Right lobe of liver (tissue), 6 donors: ENCODE results near the gene ILF3. TPM values are rescaled to one million over a fixed set of nuclear protein-coding genes. Genes with fewer than 3 reads are reported as not detected.
A peak's percentile ranks its signal among the peaks of the same experiment; 100 is the strongest.
"Not testable (repeated sequence)": the region's sequence is repeated elsewhere in the genome, so short reads cannot be mapped to it uniquely, and the experiment has no call there.

Experiments
- ATAC-seq, 4 donors: fragments of 200-7000 bp; cut with Tn5 transposase; one replicate each; pipeline ENCODE4 v1.9.1; 2020; ENCODE audit warnings: mild to moderate bottlenecking in 4 of 4, moderate library complexity in 4 of 4
- DNase-seq, 3 donors: peaks; one replicate each; pipeline ENCODE4 v3.0.0-alpha.2; 2020
- H3K27ac ChIP-seq, 3 donors: fragments of 200-600 bp; one replicate each; pipeline ENCODE4 v1.8.0; 2022
- H3K27me3 ChIP-seq, 2 donors: fragments of 200-600 bp; one replicate each; pipeline ENCODE4 v1.8.0; 2022
- H3K36me3 ChIP-seq, 4 donors: fragments of 200-600 bp; sonication (generic) in 1 of 4; one replicate each; pipeline versions ENCODE4 v1.5.1 to v1.8.0; 2017 to 2022; ENCODE audit warnings: control low read depth in 1 of 4
- H3K4me1 ChIP-seq, 4 donors: fragments of 200-600 bp; sonication (generic) in 1 of 4; one replicate each; pipeline versions ENCODE4 v1.5.1 to v1.8.0; 2017 to 2022; ENCODE audit warnings: control low read depth in 1 of 4
- H3K4me3 ChIP-seq, 3 donors: fragments of 200-600 bp; one replicate each; pipeline ENCODE4 v1.8.0; 2022
- H3K9me3 ChIP-seq, 4 donors: fragments of 200-600 bp; sonication (generic) in 1 of 4; one replicate each; pipeline versions ENCODE4 v1.5.1 to v1.8.0; 2017 to 2022; ENCODE audit warnings: control low read depth in 1 of 4
- POLR2A ChIP-seq: fragments of 450-650 bp; IDR thresholded peaks from one replicate; pipeline ENCODE4 v1.6.1; 2017; ENCODE audit warnings: antibody characterized with exemption, mild to moderate bottlenecking
- WGBS: methylation state at CpG from one replicate; pipeline ENCODE4 v1.1.6; 2018; ENCODE audit warnings: low coverage, low lambda C conversion rate; ENCODE audit not compliant: insufficient coverage; ENCODE audit errors: missing lambda C conversion rate; 5-methylcytosine and 5-hydroxymethylcytosine counted together
- intact Hi-C, 2 donors: fragments of 100-400 bp; cut with DNase I; formaldehyde crosslinking; loops; one replicate each; pipeline versions ENCODE4 v1.11.2 to v1.14.1; 2022
- total RNA-seq, 6 experiments: library from RNA; depleted of rRNA in 2 of 6; stranded (reverse); fragments of >200 nt in 2 of 6; fragmentation: NEBNext Ultra II Directional in 3 of 6; extraction: Animal tissue kit (Norgen Biotek cat#: 25700) in 3 of 6; gene quantifications; one replicate each; pipeline versions ENCODE4 v1.1.0 to v1.2.4, GENCODE V29; 2016 to 2023
- TF ChIP-seq, protein P1 (sequence below), 4 donors: fragments of 200-600 bp in 3 of 4; fragments of 450-650 bp in 1 of 4; IDR thresholded peaks; one replicate each; pipeline versions ENCODE4 v1.5.1 to v1.8.0; 2016 to 2022; ENCODE audit warnings: antibody characterized with exemption in 4 of 4, mild to moderate bottlenecking in 2 of 4
- donor health status: DM: no; HTN: yes; CAD: no.
- donor health status: DM: no; HTN: no; CAD: no.
- donor health status: DM: no; HTN: no; CAD: no.
- donor health status: DM: no; HTN: yes; CAD: no.
- donor health status: DM: no; HTN: yes; CAD: no.

ILF3 gene
- total RNA-seq, 6 experiments from 2014 or later: 40.0 to 82.3 (median 54.8) TPM

GRCh38 chr19:10655457-10656312, 1.5 kb downstream of the ILF3 start:
- Histone ChIP-seq H3K27me3 (no peaks in the 10 kb centered on the region), H3K27ac (peak overlapping the region in 1 of 3 donors; percentile 92), H3K4me1 (peaks cover 0 to 28% (median 7%) of the 10 kb centered on the region in 4 donors), H3K36me3 (no peaks in the 10 kb centered on the region), H3K9me3 (no peaks in the 10 kb centered on the region), H3K4me3 (peak overlapping the region; percentile 93 to 97 (median 95))
- ATAC-seq (no peak), DNase-seq (no peak)
- intact Hi-C loops: no loop called here
- TF ChIP-seq, protein P1, sequence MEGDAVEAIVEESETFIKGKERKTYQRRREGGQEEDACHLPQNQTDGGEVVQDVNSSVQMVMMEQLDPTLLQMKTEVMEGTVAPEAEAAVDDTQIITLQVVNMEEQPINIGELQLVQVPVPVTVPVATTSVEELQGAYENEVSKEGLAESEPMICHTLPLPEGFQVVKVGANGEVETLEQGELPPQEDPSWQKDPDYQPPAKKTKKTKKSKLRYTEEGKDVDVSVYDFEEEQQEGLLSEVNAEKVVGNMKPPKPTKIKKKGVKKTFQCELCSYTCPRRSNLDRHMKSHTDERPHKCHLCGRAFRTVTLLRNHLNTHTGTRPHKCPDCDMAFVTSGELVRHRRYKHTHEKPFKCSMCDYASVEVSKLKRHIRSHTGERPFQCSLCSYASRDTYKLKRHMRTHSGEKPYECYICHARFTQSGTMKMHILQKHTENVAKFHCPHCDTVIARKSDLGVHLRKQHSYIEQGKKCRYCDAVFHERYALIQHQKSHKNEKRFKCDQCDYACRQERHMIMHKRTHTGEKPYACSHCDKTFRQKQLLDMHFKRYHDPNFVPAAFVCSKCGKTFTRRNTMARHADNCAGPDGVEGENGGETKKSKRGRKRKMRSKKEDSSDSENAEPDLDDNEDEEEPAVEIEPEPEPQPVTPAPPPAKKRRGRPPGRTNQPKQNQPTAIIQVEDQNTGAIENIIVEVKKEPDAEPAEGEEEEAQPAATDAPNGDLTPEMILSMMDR (IDR thresholded peaks at IDR 0.05): no peak
- no peak for TF ChIP-seq POLR2A
- WGBS: 4% methylated on average over 14 of the region's 16 CpGs

DNA sequence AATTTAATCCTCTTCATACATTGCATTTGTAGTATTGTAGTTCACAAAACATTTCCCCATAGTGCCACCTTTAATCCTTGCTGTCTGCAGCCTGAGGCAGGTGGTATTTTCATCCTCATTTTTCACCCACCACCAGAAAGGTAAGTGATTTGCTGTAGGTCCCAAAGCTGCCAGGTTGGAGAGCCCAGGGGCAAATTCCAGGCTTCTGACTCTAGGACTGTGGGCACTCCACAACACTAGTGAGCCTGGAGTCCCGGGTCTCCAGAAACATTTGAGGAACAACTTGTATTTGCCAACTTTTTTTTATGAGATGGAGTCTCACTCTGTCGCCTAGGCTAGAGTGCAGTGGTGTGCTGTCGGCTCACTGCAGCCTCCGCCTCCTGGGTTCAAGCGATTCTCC, 6.2 kb downstream of the ILF3 start:
- DNase-seq: no peak
- Histone ChIP-seq H3K4me1 (peaks cover 0 to 16% (median 6%) of the 10 kb centered on the region in 4 donors), H3K27ac (no peak overlapping the region)

GRCh38 chr19:10661946-10662345, 7.8 kb downstream of the ILF3 start:
- Histone ChIP-seq H3K9me3 (no peaks in the 10 kb centered on the region), H3K4me3 (no peak overlapping the region), H3K27ac (no peak overlapping the region), H3K4me1 (peaks cover 0 to 6% (median 2%) of the 10 kb centered on the region in 4 donors), H3K27me3 (no peaks in the 10 kb centered on the region), H3K36me3 (no peaks in the 10 kb centered on the region)
- TF ChIP-seq, protein P1 (IDR thresholded peaks at IDR 0.05): no peak
- TF ChIP-seq POLR2A: no peak
- ATAC-seq (no peak), DNase-seq (no peak)
- WGBS: no CpG with 5 or more reads among the region's 1 CpG
- intact Hi-C loops: no loop called here

More for the DNA sequence above, 6.2 kb downstream of the ILF3 start:
- H3K4me3 ChIP-seq: no peak overlapping the region
- intact Hi-C loops: no loop called here
- 89% methylated on average over 4 of the region's 5 CpGs for WGBS
- H3K9me3 ChIP-seq: no peaks in the 10 kb centered on the region
- TF ChIP-seq, protein P1 (IDR thresholded peaks at IDR 0.05): no peak
- TF ChIP-seq POLR2A: no peak
- no peak for ATAC-seq
- no peaks in the 10 kb centered on the region for H3K27me3 ChIP-seq
- no peaks in the 10 kb centered on the region for H3K36me3 ChIP-seq

DNA sequence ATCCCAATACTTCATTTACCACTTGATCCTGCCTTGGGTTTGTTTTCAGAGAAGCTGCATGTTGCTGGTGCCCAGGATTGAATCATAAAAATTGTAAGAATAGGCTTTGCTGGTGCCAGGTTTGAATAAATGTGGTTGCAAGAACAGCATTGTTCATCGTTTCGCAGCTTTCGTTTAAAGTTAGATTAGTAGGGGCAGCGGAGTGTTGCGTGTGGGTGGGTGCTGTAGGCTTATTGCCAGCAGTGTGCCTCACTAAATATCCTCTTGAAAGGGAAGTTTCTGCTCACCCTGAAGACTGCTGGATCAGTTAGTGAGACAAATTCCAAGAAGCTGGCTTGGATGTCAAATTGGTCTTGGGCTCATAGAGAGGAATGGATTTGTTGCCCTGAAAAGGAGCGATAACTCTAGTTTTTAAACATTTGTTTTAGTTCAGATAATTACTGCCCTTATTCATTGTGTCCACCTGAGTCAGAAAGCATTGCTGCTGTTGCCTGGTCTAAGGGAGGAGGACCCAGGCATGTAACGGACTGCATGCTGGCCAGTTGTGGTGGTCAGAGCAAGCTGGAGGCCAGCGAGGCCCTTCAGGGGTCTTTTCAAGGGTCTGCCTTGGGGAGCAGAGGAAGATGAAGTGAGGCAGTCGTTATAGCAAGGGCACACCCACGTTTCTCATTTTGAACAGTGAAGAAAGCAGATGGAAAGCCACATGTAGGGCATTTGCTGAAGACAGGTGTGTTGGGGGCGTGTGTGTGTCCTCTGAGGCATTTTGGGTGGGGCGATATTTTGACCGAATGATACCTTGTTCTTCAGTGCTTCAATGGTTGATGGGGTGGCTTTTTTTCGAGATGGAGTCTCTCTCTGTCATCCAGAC, 8.5 kb downstream of the ILF3 start:
- H3K27me3 ChIP-seq: no peaks in the 10 kb centered on the region
- 75% methylated on average over 12 of the region's 14 CpGs for WGBS
- H3K36me3 ChIP-seq: no peaks in the 10 kb centered on the region
- H3K27ac ChIP-seq: no peak overlapping the region
- ATAC-seq (no peak), DNase-seq (no peak)
- H3K4me3 ChIP-seq: no peak overlapping the region
- TF ChIP-seq, protein P1 (IDR thresholded peaks at IDR 0.05): no peak
- no peak for TF ChIP-seq POLR2A
- H3K4me1 ChIP-seq: peaks cover 0 to 6% (median 2%) of the 10 kb centered on the region in 4 donors
- no peaks in the 10 kb centered on the region for H3K9me3 ChIP-seq
- intact Hi-C loops: no loop called here

- H3K36me3 ChIP-seq, H3K9me3 ChIP-seq, H3K4me1 ChIP-seq, ATAC-seq, H3K27me3 ChIP-seq, DNase-seq, H3K27ac ChIP-seq, intact Hi-C loops, H3K4me3 ChIP-seq: not testable (repeated sequence)
- 100% methylated on average over 8 of the region's 16 CpGs for WGBS
Measured at GRCh38 chr19:10663252-10663563, 9.1 kb downstream of the ILF3 start.
